DOHH2 (cell line): Measurements from ENCODE around the gene BZW1.

Source experiments
- EZH2phosphoT487 ChIP-seq: fragments of 200-600 bp; sonication (generic); IDR thresholded peaks from 2 replicates; pipeline ENCODE4 v1.6.1; 2017; ENCODE audit warnings: borderline replicate concordance, mild to moderate bottlenecking, antibody characterized with exemption, low read length, moderate library complexity, mixed read lengths
- TF ChIP-seq, protein P1 (sequence below): fragments of 200-600 bp; sonication (generic); IDR thresholded peaks from one replicate; pipeline ENCODE4 v1.5.1; 2014; ENCODE audit warnings: antibody characterized with exemption, mild to moderate bottlenecking, low read depth, low read length; ENCODE audit not compliant: poor library complexity, severe bottlenecking

DNA sequence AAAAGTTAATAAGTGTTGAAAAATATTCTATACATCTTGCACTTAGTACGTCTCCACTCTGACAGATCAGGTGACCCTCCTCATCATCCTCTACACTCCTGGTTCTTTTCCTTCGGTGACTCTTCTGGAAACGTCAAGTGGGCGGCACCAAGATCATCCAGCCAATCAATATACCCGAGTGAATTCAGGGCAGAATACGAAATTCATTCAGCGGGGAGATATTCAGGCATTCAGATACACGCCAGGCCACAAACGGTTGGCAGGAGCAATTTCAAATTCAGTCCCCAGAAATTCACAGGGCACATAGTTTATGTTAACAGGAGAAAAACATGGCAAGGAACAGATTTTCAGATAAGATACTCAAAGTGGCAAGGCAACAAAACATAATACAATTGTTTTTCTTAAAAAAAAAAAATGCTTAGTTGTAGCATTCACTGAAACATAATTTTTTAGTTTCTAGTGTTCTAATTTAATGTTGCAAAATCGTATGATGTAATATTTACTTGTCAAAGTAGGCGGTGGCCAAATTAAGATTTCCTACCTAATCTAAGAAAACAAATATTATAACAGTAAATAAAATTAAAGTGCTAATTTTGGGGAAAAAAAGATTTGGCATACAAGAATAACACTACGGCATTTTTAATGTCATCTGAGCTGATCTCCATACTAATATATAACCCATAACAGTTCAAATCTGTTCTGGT, 48.5 kb downstream of the BZW1 start:
- TF ChIP-seq, protein P1, sequence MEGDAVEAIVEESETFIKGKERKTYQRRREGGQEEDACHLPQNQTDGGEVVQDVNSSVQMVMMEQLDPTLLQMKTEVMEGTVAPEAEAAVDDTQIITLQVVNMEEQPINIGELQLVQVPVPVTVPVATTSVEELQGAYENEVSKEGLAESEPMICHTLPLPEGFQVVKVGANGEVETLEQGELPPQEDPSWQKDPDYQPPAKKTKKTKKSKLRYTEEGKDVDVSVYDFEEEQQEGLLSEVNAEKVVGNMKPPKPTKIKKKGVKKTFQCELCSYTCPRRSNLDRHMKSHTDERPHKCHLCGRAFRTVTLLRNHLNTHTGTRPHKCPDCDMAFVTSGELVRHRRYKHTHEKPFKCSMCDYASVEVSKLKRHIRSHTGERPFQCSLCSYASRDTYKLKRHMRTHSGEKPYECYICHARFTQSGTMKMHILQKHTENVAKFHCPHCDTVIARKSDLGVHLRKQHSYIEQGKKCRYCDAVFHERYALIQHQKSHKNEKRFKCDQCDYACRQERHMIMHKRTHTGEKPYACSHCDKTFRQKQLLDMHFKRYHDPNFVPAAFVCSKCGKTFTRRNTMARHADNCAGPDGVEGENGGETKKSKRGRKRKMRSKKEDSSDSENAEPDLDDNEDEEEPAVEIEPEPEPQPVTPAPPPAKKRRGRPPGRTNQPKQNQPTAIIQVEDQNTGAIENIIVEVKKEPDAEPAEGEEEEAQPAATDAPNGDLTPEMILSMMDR, result no peak
- TF ChIP-seq EZH2phosphoT487, result no peak
